ENCODE data around the gene IGF1R.

Gene IGF1R

DNA sequence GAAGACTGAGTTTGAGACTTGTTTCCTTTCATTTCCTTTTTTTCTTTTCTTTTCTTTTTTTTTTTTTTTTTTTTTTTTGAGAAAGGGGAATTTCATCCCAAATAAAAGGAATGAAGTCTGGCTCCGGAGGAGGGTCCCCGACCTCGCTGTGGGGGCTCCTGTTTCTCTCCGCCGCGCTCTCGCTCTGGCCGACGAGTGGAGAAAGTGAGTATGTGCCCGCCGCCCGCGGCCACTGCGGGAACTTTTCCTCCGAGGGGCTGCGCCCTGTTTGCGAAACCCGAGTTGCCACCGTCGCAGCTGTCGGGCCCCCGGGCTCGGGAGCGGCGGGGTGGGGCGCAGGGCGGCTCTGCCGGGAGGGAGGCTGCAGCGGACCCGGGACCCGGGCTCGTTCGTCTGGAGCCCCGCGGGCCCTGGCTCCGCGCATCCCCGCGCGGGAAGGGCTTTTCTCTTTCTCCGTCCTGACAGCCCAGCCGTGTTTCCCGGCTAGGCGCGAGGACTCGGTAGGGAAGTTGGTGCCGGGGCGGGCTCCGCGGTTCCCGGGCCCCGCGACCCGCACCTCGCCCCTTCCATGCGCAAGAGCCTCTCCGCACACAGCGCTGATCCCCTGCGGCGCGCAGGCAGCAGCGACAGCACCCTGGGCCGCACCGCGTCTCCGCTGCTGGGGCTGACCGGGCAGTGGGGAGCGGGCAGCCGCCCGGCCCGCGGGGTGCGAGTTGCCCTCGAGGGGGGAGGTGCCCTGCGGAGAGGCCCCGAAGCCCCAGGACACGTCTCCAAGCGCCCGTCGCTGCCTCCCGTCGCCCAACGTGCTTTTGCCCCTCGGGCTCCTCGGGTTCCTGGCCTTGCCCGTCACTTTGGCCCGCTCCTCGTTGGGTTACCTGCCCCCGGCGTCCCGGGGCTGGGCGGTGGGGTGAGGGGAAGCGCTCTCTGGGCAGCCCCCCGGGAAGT, 1.4 kb downstream of the IGF1R start:
- DNase-seq: no peak

DNA sequence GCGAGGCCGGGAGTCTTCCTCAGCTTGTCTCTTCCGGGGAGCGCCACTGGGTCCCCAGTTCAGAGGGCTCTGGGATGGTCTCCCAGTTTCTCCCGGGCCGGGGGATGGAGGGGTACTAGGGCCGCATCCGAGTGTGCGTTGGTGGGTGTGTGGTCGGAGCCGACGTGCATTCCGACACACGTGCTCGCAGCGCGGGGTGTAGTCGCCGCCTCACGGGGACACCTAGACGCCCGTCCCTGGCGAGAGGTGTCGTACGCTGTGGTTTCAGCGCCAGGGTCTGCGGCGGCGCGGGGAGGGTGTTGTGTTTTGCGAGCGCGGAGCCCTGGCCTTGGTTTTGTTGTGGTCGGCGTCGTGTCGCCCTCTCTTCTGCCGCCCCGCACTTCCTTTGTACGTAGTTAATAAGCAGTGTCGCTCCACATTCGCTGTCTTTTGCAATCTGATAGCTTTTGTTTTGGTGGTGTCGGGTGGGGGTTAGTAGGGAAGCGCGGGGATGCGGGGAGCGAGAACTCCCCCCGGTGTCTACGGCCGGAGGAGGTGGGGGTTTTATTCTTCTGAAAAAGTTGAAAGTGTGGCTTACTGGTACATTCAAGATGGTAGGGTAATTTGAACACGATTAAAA, 2.2 kb downstream of the IGF1R start:
- no peak for DNase-seq

DNA sequence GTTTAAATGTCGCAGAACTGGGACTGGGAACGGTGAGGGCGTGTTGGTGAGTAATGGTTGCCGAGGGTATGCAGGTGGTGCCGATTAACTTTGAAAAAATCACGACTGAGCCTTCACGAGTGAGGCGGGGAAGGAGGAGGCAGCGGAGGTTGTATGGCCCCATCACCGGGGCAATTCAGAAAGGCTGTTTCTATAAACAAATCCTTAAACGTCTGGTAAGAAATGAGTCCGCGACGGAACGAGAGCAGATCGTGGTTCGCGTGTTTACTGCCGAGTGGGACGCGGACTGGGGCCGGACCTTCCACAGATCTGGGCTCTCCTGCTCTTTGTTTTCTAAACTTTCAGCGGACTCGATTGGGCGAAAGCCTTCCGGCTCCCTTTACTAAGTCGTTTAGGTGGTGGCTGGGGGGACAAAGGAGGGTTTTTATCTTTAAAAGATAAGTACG, 2.7 kb downstream of the IGF1R start:
- DNase-seq: no peak

DNA sequence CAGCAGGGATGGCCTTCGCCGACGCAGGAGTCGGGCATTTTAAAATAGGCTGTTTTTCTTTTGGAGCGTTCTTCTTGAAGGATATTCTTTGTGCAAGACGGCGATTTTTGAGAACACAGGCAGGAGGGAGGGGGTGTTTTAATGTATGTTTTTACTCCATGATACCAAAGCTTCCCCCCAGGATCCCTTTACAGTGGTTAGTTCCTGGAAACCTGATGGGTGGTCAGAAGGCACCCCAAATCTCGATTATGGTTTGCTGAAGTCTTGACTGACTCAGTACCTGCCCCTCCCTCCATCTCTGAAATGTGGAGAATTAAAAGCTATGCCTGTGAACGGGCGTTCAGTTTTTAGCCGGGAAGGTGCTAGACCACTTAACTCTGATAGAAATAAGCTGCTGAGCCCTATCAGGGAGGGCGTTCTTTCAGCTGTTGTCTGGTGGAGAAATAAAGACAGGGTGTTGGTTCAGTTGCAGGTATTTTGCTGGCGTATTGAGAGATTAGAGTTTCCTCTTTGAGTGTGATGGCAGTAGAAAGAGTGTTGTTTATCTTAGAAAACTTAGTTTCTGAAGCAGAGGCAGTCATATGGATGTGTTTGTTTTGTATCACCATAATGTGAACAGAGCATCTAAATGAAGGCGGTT, 3.4 kb downstream of the IGF1R start:
- no peak for DNase-seq

DNA sequence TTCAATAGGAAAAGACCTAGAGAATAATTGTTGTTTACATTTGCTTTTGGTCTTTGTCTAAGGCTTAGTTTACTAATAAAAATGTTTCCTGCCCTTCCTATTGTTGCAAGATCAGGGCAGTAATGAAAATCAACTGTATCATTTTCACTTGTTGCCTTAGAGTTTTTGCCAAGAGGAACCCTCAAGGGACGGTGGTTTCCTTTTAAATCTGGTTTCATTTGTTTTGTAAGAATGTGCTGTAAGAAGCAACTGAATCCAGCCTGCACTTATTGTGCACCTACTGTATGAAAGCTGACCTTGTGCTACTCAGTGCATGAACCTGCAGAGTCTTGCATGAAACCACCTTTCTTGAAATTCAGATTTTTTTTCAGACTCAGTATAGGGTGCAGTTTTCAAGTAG, 5.3 kb downstream of the IGF1R start:
- no peak for DNase-seq

DNA sequence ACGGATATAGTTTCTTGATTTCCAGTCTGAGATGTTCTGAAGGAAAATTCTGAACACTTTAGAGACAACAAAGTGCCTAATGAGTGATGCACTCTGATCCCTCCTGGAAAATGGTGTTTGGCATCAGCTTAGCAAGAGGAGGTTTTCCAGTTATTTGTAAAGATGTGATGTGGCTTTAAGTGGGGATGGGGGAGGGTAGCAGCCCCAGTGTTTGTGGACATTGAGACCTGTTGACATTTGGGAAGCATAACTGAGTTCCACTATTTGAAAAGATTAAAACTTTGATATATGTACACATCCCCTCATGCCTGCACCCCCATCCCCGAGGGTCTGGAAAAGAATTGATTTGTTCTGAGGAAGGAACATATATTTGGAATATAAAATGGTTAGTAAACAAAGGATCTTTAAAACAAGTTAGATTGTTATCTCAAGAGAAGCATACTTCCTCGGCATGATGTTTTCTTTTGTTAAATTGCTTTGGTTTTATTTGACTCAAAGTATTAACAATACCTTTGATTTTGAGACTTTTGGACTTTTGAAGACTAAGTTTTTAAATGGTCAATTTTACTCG, 6.5 kb downstream of the IGF1R start:
- DNase-seq: no peak

DNA sequence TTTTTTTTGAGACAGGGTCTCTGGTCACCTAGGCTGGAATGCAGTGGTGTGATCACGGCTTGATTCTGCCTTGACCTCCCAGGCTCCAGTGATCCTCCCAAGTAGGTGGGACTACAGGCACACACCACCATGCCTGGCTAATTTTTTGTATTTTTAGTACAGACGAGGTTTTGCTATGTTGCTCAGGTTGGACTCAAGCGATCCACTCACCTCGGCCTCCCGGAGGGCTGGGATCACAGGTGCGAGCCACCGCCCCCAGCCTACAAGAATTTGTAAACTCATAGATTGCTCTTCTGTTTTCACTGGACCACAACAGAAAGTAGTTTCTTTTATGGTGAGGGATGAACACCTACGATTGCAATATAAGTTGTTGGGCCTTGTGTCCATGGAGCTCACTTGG, 7.4 kb downstream of the IGF1R start:
- DNase-seq: no peak

DNA sequence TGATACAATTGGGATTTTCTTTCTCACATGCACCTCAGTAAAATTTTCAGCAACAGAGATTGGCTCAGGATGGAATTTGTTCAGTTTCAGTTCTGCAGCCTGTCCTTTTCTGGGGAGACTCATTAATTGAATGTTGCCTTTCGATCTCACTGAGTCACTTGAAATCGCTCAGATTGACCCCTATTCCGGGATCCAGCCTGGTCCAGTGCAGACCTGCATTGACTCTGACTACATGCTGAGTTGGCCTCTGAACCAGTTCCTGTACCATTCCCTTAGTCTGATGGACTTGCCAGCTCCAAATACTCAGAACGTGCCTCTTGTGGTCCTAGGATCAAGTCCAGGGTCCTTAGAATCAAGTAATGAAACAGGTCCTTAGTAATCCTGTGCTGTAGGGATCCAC, 9.4 kb downstream of the IGF1R start:
- DNase-seq: no peak

DNA sequence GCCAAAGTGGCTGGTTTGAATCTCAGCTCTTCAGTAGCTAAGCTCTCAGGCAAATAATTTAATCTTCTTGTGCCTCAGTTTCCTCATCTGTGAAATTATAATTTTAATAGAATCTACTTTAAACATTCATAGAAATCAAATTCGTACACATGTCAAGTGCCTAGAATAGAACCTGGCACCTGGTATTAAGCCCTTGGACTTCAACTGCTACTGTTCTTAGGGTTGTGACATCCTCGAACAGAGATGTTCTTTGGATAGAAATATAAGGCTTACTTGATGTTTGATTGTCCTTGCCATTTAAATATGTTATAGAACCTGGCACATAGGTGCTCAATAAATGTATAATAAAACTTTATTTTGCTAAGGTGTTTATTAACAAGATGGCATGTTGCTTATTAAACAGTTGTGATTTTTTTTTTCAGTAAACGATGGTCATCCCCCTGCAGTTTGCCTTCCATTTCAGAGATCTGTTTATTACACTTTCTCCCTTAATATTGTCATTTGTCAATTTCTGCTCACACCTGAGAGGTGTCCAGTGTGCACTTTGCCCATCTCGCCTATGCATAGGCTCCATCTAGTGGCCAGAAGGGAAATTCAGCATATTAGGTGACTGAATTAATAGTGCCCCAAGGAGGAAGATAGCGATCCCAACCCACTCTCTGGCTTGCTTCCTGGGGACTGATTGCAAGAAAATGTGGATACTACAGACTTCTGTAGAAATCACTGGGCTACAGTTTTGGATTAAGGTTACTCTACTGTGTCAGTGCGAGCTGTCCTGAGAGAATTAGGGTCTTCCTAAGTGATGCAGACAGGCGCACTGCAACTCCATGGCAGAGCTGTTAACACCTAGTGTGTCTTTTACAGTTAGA, 10.7 kb downstream of the IGF1R start:
- DNase-seq: peak; percentile 48

DNA sequence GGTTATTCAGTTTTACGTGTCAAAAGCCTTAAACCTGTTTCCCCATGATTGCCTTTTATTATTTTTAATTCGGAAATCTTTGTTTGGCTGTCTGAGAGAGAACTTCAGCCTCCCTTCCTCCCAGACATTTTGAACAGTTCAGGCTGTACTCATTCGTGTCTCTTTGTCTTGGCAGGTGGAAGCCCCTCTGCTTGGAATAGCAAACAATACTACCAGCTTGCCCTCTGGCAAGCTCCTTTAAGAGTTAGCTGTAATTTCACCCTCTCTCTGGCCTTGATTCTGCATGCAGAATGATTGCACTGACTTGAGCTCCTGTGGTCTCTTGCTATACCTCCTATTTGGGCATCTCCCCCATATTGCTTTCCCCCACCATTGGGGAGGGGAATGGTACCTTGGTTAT, 11.7 kb downstream of the IGF1R start:
- no peak for DNase-seq

DNA sequence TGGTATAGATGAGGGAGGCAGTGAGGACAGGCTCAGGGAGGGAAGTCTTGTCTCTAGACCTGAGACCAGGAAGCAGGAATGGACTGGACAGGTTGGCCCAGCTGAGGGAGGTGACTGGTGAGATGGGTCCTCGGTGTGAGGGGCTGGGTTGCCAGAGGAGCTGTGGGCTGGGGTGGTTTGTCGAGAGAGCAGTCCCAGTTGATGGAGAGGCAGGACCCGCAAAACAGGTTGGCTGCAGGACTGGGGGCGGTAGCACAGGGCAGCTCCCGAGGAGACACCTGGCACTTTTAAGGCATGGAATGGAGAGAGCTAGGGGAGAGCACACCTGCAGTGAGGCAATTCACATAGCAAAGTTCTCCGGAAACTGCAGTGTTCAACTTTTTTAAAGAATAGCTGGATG, 14.7 kb downstream of the IGF1R start:
- DNase-seq: no peak

DNA sequence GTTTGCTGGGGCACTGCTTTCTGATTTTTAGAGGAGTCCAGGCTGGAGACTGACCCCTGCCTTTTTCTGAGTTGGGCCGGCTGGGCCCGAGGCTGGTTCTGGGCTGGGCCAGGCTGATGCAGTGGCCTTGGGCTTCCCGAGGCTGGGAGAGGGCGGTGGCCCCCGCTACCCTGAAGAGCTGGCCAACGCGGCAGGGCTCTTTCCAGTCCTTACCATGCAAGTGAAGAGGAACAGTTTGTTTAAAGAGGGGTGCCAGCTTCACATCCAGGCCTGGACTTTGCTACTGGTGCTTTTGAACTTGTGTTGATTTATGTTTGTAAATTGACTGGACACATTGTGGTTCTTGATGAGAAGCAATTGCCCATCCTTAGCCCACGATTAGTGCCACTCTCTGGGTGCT, 15.3 kb downstream of the IGF1R start:
- DNase-seq: no peak

DNA sequence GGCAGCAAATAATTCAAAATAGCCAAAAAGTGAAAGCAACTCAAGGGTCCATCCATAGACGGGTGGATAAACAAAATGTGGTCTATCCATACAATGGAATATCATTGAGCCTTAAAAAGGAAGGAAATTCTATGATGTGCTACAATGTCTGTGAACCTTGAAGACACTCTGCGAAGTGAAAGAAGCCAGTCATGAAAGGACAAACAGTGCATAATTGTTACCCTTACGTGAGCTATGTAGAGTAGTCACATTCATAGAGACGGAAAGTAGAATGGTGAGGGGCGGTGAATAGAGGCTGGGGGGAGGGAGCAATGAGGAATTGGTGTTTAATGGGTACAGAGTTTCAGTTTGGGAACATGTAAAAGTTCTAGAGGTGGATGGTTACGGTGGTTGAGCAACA, 18.1 kb downstream of the IGF1R start:
- DNase-seq: no peak

DNA sequence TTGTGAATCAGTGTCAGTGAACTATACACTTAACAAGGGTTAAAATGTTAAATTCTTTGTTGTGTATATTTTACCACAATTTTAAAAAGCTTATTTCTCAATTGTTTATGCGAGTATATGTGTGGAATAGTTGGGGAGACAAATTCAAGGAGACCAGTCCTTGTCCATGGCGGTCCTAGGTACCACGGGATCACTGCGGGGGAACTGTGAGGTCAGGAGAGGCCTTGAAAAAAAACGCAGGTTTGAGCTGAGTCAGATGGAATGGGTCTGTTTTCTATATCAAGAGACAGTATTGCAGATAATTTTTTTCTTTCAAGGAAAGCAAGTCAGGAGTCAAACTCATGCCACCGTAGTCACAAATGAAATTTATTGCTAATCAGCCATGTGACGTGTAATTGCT, 18.5 kb downstream of the IGF1R start:
- no peak for DNase-seq

DNA sequence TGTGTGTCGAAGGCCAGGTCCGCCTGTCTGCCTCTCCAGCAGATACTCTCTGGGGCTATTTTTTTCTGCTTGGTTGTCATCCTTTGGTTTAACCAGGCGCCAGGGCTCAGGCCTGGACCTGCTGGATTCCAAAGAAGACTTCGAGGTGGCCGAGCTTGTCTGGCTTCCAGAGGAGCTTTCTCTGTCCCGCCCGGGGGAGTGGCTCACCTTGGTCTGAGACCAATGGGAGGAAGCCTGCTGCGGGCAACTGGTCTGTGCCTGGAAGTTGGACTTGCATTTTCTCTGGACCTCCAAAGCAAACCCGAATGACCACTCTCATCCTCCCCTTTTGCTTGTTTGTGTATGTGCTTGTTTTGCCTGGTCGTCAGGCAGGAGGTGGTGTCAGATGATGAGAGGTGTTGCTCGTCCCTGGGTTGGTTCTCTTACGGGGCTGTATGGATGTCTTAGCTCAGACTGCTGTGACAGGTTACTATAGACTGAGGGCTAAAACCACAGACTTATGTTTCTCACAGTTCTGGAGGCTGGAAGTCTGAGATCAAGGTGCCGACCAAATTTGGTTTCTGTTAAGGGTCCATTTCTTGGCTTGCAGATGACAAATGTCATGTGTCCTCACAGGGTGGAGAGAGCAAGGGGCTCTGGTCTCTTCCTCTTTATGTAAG, 19.3 kb downstream of the IGF1R start:
- no peak for DNase-seq

DNA sequence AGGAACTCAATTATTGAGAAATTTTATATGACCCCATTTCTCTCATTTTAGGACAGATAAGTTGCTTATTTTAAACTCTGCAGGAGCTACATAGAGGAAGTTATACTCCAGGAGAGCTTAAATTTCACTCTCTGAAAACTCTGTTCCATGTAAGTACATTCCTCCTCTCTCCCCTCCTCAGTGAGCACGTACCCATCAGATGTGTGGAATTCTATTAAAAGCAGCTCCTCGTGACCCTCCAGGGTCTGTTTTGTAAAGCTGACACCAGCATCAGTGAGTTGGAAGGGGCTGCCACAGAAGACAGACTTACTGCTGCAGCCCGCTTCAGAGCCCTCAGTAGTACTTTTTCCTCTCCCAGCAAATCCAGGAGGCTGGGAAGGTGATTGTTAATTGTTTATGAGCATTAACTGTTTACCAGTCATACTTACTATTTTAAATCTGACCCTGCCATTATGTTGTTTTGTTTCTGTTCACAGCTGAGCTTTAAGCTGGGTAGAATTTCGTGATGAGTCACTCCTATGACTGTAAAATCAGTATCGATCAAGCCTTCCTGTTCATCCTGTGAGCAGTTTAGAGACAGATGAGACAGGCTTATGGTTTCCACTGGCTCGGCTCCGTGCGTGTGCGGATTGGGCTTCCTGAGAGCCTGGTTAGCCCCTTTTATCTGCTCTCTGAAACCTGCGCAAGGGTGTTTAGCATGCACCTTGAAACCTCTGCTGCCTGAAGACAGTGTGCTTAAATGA, 20.4 kb downstream of the IGF1R start:
- no peak for DNase-seq

DNA sequence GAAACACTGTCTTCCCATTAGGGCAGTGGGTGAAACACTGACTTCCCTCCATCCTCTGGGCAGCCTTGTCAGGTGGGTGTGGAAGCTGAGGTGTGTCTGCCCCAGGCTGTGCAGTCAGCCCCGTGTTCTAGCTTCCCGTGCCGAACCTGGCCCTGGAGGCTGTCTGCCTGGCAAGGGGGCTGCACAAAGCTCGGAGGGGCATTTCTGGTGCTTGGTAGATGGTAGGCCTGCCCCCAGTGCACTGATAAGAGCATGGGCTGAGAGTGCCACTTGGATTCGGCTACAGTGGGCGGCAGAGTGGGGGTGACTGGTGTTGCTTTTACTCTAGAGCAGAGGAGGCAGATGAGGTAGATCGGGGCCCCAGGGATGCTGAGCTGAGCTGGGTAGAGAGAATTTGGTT, 21.3 kb downstream of the IGF1R start:
- DNase-seq: no peak

DNA sequence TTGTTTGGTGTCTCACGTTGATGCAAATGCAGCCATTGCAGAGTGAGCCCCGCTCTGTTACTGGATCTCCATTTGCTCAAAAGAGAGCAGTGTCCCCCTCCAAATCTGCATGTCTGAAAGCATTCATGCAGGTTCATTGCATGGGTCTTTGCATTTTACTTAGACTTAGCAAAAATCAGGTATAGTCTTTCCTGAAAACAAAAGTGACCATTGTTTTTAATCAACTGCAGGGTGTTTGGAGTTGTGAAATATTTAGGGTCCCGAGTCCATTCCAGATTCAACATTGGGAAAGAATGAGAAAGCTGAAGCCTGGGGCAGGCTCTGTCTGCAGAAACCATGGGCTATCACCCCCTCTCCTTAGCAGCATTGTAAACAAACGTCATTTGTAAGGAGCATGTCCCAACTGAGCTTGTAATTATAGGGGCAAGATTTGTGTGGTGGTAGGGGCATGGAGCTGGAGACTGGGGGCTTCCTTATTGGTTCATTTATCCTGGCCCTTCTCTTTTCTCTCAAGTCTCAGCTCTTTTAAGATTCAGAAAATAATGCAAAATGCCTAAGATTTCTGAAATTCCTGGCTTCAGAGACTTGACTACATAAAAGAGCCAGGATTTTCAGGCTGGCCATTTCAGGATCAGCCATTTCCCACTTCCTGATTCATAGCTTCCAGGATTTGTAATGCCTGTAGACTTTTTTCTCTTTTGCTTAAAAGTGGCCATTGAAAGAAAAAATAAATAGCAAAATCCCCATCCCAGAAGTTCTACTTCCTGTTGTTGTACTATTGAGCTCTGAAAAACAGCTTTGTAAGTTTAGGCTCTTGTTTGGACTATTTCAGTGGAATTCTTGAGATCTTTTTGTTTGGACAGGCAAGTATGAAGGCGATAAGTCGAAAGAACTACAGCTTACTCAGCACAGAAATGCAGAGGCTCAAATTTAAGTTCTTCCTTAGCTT, 23.0 kb downstream of the IGF1R start:
- no peak for DNase-seq

DNA sequence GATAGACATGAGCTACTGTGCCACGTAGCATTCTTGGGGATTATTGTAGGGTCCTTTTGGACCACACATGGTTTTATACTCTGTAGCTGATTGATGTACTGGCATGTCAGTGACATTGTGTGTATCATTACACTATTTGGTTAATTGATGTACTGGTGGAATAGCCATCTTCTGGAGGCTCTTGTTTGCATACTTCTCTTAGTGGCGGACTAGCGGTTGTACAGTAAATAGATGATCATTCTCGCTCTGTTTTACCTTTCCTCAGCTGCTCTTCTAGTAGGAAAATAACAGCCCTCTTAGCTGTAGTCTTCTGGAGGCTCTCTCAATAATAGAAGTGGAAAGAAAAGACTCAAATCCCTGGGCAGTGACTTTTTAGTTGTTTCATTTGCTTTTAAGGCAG, 24.8 kb downstream of the IGF1R start:
- no peak for DNase-seq

DNA sequence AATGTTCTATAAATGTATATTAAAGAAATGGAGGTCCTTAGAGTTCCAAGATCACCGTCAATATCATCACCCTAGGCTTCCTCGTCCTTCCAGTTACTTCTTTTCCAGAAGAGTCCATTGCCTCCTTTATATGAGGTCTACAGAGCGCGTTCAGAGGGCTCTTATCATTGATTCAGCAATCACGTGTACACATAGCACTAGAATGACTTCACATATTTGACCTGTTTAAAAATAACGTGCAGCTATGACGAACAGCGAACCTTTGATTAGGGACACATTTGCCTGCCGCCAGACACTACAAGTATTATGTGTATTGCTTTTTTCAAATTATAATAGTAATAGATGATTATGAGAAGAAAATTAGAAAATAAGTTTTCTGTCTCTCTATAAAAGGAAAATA, 26.0 kb downstream of the IGF1R start:
- no peak for DNase-seq
